ENCODE data around the gene FEZF2. TPM values are rescaled to one million over a fixed set of nuclear protein-coding genes. Genes with fewer than 3 reads are reported as not detected.

FEZF2 gene
- total RNA-seq, 1 experiment from 2014 or later, result 0.14 TPM

DNA sequence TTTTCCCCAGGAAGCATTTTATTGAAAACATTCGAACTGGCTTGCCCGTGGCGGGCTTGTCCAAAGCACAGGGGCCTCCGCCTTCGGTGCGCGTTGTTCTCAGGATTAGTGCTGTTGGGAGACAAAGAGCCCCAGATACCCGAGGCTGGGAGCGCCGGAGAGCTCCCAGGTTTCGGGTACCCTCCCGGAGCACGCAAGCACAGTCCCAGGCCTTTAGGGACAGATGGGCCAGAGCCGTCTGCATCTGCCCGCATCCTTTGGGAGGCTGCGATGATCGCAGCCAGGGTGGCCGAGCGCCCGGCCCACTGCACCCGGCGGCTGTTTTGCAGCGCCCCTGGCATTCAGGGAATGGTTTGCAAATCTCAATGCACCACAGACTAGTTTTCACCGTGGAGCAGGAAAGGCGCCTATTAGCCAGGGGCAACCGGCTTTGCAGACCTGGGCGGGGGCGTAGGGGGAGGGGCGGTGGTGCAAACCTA is 5.0 kb upstream of the FEZF2 start:
- DNase-seq, result peak; percentile 85
- Histone ChIP-seq H3K27me3 (ENCODE audit: control insufficient read depth, insufficient read depth, low read length) (peaks cover 91% of the 10 kb centered on the region), H3K4me3 (ENCODE audit: insufficient read depth, low read depth, low read length) (no peak overlapping the region), H3K36me3 (replicated peaks; ENCODE audit: control insufficient read depth, insufficient read depth, low read length) (no peaks in the 10 kb centered on the region)

DNA sequence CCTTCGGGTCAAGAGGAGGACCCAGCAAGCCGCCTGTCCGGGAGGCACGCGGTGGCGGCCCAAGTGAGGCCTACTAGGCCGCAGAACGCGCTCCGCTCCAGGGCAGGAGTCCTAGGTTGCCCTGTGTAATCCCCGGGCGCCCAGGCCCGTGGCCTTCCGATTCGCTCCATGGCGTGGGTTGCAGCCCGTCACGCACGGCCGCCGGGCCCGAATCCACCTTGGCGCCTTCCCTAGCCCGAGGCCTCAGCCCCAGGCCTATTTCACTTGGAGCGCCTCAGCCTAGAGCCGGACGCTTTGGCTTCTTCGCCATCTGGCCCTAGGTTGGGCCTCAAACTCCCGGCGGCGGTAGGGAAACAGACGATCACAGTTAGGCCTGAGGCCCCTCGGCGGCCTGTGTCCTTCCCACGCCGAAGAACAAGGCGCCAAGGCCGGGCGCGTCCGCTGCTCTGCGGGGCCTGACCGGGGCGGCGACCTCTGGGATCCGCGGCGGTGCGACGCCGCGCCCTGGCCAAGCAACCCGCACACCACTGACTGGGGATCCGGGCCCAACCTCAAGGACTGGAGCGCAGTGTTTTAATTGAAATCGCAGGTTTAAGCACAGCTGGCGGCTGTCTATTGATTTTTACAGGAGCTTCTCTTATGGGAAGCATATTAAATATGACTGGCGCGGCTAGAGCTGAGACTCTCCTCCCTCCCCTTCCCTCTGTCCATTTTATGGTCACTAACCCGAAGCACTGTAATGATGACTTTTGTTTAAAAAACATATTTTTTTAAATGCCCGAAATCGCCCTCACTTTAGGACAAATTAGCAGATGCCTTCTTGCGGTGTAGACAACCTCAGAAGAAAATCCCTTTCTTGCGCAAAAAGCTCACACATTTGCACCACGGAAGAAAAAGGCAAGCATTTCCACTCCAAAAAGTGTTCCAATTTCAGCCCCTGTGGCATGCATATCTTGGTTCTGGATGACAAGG is 3.8 kb upstream of the FEZF2 start:
- Histone ChIP-seq H3K4me3 (ENCODE audit: insufficient read depth, low read depth, low read length) (no peak overlapping the region), H3K36me3 (replicated peaks; ENCODE audit: control insufficient read depth, insufficient read depth, low read length) (no peaks in the 10 kb centered on the region), H3K27me3 (ENCODE audit: control insufficient read depth, insufficient read depth, low read length) (peaks cover 100% of the 10 kb centered on the region)
- DNase-seq, result peak; percentile 83

DNA sequence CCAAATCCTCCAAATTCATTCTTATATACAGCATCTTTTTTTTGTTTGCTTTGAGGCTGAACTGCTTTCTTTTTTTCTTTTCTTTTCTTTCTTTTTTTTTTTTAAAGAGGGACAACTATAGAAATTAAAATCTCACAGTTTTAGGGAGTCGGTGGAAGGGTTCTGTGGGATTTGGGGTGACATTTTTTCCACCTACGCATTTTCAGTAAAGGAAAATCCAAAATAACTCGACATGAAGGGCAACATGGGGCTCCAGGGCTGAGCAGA is 3.0 kb upstream of the FEZF2 start:
- Histone ChIP-seq H3K27me3 (ENCODE audit: control insufficient read depth, insufficient read depth, low read length) (peaks cover 100% of the 10 kb centered on the region), H3K36me3 (replicated peaks; ENCODE audit: control insufficient read depth, insufficient read depth, low read length) (no peaks in the 10 kb centered on the region), H3K4me3 (ENCODE audit: insufficient read depth, low read depth, low read length) (no peak overlapping the region)
- DNase-seq, result no peak

DNA sequence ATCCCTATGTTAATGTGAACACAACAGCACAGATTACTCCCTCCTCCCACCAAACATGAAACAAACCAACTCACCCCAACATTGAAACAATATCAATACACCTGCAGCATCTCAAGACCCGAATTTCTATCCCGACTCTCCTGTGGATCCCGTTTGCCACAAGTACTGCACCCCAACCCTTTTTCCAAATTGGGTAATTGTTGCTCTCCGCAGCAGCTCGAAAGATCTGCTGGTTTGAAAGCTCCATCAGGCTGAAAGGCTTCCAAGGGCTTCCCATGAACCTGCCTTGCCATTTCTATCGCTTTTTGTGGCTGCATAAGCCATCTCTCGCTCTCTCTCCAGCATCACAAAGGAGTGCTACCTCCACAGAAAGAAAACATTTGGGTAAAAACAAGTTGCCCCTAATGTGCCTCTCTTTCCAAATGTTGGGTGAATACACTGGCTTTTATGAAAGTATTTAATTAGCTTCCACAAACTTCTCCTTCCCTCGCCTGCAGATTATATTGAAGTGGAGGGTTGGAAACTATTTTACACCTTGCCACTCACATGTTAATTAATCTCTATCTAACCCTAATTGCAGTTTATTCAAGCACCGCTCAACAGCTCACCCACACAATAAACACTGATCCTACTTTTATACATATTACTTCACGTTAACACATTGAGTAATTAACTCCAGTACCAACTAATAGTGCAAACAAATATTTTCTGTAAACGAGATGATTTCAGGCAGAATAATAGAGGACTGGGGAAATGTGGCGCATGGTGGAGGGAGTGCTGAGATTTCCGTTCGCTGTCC is 2.5 kb upstream of the FEZF2 start:
- H3K27me3 ChIP-seq (ENCODE audit: control insufficient read depth, insufficient read depth, low read length), result peaks cover 100% of the 10 kb centered on the region
- no peak overlapping the region for H3K4me3 ChIP-seq (ENCODE audit: insufficient read depth, low read depth, low read length)
- no peaks in the 10 kb centered on the region for H3K36me3 ChIP-seq (replicated peaks; ENCODE audit: control insufficient read depth, insufficient read depth, low read length)
- DNase-seq, result peak; percentile 33

DNA sequence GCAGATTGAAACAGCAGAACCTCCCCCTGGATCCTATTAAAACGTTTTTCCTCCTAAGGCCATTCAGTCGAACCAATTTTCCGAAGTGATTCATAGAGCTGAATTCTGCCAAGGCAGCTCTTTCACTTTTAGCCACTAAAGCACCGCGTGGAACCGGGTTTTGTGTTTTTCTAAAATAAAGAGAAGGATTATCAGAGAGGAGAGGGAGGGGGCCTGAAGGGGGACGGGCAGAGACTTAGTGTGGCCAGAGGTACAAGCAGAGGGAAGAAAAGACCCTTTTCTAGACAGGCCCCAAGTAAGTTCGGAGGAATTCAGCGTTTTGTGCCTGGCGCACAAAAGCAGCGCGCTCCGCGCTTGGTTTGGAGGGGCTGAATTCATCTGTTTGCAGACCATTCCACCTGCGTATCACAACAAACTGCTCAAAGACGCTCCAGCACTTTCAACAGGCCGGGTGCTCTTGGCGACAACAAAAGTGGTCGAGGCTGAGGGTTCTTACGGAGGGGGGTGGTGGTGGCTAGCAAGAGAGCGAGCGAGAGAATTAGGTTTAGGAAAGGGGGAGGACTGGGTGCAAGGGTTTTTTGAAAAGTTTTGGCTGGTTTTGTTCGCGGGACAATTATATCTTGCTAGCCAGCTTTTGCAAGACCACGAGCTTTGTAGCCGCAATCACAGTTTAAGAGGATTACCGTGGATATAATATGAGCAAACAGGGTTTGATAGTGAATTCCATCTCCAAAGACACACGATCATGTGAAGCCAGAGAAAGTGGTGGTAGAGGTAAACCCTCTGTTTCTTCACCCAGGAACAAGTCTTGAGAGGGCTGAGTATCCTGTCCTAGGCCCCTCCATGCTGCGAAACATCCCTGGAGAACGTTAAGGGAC is 1.2 kb upstream of the FEZF2 start:
- Histone ChIP-seq H3K4me3 (ENCODE audit: insufficient read depth, low read depth, low read length) (no peak overlapping the region), H3K36me3 (replicated peaks; ENCODE audit: control insufficient read depth, insufficient read depth, low read length) (no peaks in the 10 kb centered on the region), H3K27me3 (ENCODE audit: control insufficient read depth, insufficient read depth, low read length) (peaks cover 100% of the 10 kb centered on the region)
- peak; percentile 68 for DNase-seq

DNA sequence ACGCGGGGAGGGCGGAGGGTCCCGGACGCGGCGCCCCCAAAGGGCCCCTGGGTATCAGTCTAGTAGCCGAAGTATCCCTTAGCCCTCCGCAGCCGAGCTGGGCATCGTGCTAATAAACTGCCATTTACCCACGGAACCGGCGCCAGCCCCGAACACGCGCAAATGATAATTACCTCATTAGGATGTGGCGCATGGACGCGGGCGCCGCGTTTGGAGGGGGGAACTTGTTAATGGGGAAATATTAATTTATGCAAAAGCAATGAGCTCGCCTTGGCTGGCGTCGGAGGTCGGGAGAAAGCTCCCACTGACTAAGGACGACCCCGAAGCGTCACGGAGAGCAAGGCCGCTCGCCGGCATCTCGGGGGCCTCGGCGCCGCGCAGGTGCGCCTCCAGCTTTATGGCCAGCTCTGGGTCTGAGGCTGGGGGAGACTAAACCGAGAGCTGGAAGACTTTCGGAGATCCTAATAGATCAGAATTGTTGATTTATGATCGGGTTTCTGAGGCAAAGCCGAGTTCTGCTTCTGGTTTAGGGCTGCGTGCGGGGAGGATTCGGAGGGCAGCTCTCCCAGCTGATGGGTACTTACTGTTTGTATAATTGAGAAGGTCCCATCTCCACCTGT is 474 bp upstream of the FEZF2 start:
- Histone ChIP-seq H3K36me3 (replicated peaks; ENCODE audit: control insufficient read depth, insufficient read depth, low read length) (no peaks in the 10 kb centered on the region), H3K27me3 (ENCODE audit: control insufficient read depth, insufficient read depth, low read length) (peaks cover 100% of the 10 kb centered on the region), H3K4me3 (ENCODE audit: insufficient read depth, low read depth, low read length) (no peak overlapping the region)
- peak; percentile 51 for DNase-seq

DNA sequence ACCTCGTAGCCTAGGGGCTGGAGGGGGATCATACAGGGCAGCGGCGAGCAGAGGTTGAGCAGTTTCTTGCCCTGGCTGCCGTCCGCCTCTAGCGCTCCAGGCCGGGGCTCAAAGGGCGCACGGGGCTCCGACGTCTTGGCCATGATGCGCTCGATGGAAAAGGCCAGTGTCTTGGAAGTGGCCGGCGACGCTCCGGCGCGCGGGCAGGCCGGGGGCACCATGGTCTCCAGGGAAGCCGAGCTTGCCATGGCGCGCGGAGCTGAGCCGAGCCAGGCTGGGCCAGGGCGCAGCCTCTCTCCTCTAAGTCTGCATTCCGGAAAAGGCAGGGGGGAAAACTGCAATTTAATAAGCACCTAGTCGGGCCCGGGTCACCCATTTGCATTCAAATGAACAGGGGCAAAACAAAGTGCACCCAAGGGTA is 719 bp downstream of the FEZF2 start:
- DNase-seq, result peak; percentile 71
- Histone ChIP-seq H3K4me3 (ENCODE audit: insufficient read depth, low read depth, low read length) (0 out of 2 replicates have a peak overlapping the region, but pooled peaks have one; percentile 8), H3K36me3 (replicated peaks; ENCODE audit: control insufficient read depth, insufficient read depth, low read length) (no peaks in the 10 kb centered on the region)

DNA sequence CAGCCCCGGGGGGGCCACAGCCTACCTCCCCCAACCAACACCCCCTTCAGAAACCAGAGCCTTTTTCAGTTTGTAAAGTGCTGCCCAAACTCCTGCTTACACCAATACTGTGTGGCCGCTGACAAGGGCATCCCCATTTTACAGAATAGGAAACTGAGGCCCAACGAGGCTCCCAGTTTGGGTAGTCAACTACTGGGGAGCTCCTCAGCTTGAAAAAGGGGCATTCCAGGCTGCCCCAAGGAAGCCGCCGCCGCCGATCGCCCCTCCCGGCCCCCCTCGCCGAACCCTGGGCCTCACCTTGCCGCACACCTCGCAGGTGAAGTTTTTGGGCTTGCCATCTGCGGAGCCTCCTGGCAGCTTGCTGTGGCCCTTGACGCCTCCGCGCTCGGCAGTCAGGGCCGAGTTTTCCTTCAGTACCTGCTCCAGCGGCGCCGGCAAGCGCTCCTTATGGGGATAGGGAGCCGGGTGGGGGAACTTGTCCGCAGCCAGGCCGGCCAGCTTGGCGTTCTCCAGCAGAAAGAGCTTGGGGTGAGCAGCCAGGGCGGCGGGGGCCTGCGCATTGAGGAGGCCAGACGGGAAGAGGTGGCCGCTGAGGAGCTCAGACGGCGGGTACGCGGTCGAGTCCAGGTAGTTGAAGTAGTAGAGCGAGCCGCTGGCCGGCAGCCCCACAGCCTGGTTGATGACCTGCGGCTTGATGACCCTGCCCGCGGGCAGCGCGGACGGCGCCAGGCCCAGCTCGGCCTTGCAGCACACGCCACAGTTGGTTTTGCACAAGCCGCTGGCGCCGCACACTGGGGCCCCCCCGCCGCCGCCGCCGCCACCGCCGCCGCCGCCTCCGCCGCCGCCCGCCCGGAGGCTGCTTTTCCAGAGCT is 1.4 kb downstream of the FEZF2 start:
- Histone ChIP-seq H3K4me3 (ENCODE audit: insufficient read depth, low read depth, low read length) (no peak overlapping the region), H3K27me3 (ENCODE audit: control insufficient read depth, insufficient read depth, low read length) (peaks cover 100% of the 10 kb centered on the region)
- peak; percentile 78 for DNase-seq

More for the DNA sequence above, 719 bp downstream of the FEZF2 start:
- peaks cover 100% of the 10 kb centered on the region for H3K27me3 ChIP-seq (ENCODE audit: control insufficient read depth, insufficient read depth, low read length)

DNA sequence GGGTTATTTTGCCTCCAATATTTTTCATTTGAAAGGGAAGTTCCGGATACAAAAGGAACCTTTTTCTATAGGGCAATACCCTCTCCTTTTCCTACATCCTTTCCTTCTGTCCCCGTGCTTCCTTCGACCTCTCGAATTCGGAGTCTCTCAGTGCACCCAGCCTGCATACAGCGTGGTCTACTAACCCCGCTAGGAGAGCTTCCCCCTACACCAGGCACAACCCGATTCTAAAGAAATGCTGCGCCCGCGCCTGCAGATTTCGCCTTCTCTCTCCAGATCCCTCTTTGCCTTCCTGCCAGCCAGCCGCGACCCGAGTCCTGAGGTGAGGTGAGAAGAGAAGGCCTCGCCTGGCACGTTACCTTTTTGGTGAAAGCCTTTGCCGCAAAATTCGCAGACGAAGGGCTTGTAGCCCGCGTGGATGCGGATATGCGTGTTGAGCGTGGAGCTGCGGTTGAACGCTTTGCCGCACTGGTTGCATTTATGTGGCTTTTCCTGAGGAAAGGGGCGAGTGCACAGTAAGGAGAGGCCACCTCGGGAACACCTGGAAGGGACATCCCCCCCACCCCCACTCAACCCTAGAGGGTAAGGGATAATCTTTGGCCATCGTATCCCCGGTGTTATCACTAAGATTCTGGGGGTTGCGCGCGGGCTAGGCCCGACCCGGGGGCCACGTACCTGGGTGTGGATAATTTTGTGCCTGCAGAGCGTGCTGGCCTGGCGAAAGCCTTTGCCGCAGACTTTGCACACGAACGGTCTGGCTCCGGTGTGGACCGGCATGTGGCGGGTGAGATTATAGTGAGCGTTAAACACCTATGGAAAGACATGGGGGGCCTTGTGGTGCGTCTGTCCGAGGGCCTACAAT is 2.3 kb downstream of the FEZF2 start:
- peak; percentile 67 for DNase-seq
- Histone ChIP-seq H3K36me3 (replicated peaks; ENCODE audit: control insufficient read depth, insufficient read depth, low read length) (no peaks in the 10 kb centered on the region), H3K27me3 (ENCODE audit: control insufficient read depth, insufficient read depth, low read length) (peaks cover 100% of the 10 kb centered on the region), H3K4me3 (ENCODE audit: insufficient read depth, low read depth, low read length) (no peak overlapping the region)

More for the DNA sequence above, 1.4 kb downstream of the FEZF2 start:
- no peaks in the 10 kb centered on the region for H3K36me3 ChIP-seq (replicated peaks; ENCODE audit: control insufficient read depth, insufficient read depth, low read length)

DNA sequence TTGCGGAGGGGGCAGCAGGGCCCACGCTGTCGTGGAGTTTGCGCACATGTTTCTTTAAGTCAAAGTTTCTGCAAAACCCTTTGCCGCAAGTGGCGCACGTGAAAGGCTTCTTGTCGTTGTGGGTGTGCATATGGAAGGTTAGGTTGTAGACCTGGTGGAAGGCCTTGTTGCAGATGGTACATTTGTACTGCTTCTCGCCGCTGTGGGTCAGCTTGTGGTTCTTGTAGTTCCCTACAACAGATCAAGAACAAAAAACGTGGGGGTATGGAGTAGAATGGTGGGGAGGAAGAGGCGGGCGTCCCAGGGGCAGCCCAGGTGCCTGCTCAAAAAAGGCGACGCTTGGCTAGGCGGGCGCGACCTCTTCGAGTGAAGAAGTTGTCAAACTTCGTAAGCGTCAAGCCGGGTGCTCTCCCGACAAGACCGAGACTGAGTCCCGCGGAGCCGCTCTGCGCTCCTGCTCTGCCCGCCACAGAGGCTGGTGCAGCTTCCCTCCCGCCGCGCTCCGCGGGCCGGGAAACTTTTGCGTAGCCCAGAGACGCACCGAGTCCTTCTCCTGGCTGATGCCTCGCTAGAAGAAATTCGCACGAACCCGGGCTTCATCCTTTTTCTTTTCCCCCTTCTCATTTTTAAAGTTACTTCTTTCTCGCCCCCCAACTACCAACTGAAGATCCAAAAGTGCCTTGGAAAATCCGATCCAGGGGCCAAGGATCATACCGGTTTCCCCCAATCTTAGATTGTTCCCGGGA is 3.1 kb downstream of the FEZF2 start:
- Histone ChIP-seq H3K36me3 (replicated peaks; ENCODE audit: control insufficient read depth, insufficient read depth, low read length) (no peaks in the 10 kb centered on the region), H3K4me3 (ENCODE audit: insufficient read depth, low read depth, low read length) (no peak overlapping the region), H3K27me3 (ENCODE audit: control insufficient read depth, insufficient read depth, low read length) (peaks cover 99% of the 10 kb centered on the region)
- peak; percentile 74 for DNase-seq

DNA sequence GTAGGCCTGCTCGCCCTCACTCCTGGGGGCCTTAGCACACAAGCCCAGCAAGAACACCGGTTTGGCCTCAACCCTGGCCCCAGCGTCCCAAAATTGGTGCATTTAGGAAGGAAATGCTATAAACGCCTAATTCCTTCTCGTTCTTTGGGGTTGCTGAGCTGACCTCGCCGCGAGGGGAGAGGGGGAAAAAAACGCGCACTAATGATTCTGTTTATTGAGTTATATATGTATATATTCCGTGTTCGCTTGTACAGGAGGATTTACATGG is 3.9 kb downstream of the FEZF2 start:
- DNase-seq, result no peak
- Histone ChIP-seq H3K27me3 (ENCODE audit: control insufficient read depth, insufficient read depth, low read length) (peaks cover 98% of the 10 kb centered on the region), H3K36me3 (replicated peaks; ENCODE audit: control insufficient read depth, insufficient read depth, low read length) (no peaks in the 10 kb centered on the region), H3K4me3 (ENCODE audit: insufficient read depth, low read depth, low read length) (peak overlapping the region; percentile 51)

Data from H7 (cell line).